ENCODE results near the gene FRS3. TPM values are rescaled to one million over a fixed set of nuclear protein-coding genes. Genes with fewer than 3 reads are reported as not detected.

Gene FRS3
- total and polyA plus RNA-seq, 2 experiments from 2014 or later = 1.3 to 3.3 TPM

DNA sequence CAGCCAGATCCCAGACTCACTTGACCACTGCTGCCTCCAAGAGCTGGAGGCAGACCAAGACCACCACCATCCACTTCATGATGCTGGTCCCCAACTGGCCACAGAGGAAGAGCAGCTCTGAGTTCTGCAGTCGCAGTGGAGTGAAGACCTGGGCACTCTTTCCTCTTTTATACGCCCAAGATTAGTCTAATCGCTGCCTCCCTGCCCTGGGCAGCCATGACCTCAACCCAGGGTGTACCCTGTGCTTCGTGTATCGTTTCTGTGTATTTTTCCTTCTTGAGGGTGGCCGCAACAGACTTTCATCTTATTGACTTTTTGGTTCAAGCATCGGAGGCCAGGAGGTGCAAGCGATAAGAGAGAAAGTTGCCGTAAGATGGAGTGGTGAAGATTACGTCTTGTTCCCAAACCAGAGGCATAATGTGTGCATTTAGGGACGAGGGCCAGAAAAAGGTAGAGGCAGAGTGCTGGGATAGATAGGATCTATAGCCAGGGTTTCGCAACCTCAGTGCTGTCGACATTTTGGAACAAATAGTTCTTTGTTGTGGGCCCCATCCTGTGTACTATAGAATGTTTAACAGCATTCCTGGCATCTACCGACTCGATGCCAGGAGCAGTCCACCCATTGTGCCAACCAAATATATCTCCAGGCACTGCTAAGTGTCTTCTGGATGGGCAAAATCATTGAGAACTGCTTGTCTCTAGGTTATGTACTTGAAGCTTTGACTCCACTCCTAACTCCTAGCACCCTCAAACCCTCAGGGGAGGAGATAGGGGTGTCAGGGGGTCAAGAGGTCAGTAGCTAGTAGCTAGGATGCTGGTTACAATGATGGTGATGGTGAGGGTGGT is 32.2 kb downstream of the FRS3 start, which contains the start of gene PGC:
PGC (minus strand) TSS at position 142 of the 846 bp plus-strand sequence; CDS start at position 79, 63 bp downstream.
- peaks cover 7% of the 10 kb centered on the region for H3K27me3 Mint-ChIP-seq (ENCODE audit: insufficient read depth, low read depth, poor library complexity)
- H4K20me1 ChIP-seq (replicated peaks; ENCODE audit: insufficient read depth) = no peaks in the 10 kb centered on the region
- ATAC-seq (no peak), DNase-seq (ENCODE audit: low spot score) (no peak)
- no peaks in the 10 kb centered on the region for H3K27me3 ChIP-seq (ENCODE audit: insufficient read depth)
- no peak within 1 kb of the TSS for H3K4me2 ChIP-seq
- H3K4me1 ChIP-seq (ENCODE audit: insufficient read depth) = no peaks in the 10 kb centered on the region
- no peak within 1 kb of the TSS for H3K4me3 ChIP-seq
- H3K79me2 ChIP-seq (replicated peaks; ENCODE audit: insufficient read depth) = no peaks in the 10 kb centered on the region
- TF ChIP-seq ZNF114 (CRISPR knock-in tag; IDR thresholded peaks at IDR 0.05) = no peak
- TF ChIP-seq, protein P1, sequence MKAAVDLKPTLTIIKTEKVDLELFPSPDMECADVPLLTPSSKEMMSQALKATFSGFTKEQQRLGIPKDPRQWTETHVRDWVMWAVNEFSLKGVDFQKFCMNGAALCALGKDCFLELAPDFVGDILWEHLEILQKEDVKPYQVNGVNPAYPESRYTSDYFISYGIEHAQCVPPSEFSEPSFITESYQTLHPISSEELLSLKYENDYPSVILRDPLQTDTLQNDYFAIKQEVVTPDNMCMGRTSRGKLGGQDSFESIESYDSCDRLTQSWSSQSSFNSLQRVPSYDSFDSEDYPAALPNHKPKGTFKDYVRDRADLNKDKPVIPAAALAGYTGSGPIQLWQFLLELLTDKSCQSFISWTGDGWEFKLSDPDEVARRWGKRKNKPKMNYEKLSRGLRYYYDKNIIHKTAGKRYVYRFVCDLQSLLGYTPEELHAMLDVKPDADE (IDR thresholded peaks at IDR 0.05) = no peak
- TF ChIP-seq JUNB (IDR thresholded peaks at IDR 0.05; ENCODE audit: unreplicated experiment) = no peak
- TF ChIP-seq, protein P2, sequence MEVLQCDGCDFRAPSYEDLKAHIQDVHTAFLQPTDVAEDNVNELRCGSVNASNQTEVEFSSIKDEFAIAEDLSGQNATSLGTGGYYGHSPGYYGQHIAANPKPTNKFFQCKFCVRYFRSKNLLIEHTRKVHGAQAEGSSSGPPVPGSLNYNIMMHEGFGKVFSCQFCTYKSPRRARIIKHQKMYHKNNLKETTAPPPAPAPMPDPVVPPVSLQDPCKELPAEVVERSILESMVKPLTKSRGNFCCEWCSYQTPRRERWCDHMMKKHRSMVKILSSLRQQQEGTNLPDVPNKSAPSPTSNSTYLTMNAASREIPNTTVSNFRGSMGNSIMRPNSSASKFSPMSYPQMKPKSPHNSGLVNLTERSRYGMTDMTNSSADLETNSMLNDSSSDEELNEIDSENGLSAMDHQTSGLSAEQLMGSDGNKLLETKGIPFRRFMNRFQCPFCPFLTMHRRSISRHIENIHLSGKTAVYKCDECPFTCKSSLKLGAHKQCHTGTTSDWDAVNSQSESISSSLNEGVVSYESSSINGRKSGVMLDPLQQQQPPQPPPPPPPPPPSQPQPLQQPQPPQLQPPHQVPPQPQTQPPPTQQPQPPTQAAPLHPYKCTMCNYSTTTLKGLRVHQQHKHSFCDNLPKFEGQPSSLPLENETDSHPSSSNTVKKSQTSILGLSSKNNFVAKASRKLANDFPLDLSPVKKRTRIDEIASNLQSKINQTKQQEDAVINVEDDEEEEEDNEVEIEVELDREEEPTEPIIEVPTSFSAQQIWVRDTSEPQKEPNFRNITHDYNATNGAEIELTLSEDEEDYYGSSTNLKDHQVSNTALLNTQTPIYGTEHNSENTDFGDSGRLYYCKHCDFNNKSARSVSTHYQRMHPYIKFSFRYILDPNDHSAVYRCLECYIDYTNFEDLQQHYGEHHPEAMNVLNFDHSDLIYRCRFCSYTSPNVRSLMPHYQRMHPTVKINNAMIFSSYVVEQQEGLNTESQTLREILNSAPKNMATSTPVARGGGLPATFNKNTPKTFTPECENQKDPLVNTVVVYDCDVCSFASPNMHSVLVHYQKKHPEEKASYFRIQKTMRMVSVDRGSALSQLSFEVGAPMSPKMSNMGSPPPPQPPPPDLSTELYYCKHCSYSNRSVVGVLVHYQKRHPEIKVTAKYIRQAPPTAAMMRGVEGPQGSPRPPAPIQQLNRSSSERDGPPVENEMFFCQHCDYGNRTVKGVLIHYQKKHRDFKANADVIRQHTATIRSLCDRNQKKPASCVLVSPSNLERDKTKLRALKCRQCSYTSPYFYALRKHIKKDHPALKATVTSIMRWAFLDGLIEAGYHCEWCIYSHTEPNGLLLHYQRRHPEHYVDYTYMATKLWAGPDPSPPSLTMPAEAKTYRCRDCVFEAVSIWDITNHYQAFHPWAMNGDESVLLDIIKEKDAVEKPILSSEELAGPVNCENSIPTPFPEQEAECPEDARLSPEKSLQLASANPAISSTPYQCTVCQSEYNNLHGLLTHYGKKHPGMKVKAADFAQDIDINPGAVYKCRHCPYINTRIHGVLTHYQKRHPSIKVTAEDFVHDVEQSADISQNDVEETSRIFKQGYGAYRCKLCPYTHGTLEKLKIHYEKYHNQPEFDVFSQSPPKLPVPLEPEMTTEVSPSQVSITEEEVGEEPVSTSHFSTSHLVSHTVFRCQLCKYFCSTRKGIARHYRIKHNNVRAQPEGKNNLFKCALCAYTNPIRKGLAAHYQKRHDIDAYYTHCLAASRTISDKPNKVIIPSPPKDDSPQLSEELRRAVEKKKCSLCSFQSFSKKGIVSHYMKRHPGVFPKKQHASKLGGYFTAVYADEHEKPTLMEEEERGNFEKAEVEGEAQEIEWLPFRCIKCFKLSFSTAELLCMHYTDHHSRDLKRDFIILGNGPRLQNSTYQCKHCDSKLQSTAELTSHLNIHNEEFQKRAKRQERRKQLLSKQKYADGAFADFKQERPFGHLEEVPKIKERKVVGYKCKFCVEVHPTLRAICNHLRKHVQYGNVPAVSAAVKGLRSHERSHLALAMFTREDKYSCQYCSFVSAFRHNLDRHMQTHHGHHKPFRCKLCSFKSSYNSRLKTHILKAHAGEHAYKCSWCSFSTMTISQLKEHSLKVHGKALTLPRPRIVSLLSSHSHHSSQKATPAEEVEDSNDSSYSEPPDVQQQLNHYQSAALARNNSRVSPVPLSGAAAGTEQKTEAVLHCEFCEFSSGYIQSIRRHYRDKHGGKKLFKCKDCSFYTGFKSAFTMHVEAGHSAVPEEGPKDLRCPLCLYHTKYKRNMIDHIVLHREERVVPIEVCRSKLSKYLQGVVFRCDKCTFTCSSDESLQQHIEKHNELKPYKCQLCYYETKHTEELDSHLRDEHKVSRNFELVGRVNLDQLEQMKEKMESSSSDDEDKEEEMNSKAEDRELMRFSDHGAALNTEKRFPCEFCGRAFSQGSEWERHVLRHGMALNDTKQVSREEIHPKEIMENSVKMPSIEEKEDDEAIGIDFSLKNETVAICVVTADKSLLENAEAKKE (CRISPR knock-in tag; IDR thresholded peaks at IDR 0.05) = no peak
- TF ChIP-seq, protein P3, sequence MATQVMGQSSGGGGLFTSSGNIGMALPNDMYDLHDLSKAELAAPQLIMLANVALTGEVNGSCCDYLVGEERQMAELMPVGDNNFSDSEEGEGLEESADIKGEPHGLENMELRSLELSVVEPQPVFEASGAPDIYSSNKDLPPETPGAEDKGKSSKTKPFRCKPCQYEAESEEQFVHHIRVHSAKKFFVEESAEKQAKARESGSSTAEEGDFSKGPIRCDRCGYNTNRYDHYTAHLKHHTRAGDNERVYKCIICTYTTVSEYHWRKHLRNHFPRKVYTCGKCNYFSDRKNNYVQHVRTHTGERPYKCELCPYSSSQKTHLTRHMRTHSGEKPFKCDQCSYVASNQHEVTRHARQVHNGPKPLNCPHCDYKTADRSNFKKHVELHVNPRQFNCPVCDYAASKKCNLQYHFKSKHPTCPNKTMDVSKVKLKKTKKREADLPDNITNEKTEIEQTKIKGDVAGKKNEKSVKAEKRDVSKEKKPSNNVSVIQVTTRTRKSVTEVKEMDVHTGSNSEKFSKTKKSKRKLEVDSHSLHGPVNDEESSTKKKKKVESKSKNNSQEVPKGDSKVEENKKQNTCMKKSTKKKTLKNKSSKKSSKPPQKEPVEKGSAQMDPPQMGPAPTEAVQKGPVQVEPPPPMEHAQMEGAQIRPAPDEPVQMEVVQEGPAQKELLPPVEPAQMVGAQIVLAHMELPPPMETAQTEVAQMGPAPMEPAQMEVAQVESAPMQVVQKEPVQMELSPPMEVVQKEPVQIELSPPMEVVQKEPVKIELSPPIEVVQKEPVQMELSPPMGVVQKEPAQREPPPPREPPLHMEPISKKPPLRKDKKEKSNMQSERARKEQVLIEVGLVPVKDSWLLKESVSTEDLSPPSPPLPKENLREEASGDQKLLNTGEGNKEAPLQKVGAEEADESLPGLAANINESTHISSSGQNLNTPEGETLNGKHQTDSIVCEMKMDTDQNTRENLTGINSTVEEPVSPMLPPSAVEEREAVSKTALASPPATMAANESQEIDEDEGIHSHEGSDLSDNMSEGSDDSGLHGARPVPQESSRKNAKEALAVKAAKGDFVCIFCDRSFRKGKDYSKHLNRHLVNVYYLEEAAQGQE (IDR thresholded peaks at IDR 0.05; ENCODE audit: unreplicated experiment) = no peak
- TF ChIP-seq EZH2 (IDR thresholded peaks at IDR 0.05; ENCODE audit: low read depth, unreplicated experiment) = no peak
- TF ChIP-seq, protein P4, sequence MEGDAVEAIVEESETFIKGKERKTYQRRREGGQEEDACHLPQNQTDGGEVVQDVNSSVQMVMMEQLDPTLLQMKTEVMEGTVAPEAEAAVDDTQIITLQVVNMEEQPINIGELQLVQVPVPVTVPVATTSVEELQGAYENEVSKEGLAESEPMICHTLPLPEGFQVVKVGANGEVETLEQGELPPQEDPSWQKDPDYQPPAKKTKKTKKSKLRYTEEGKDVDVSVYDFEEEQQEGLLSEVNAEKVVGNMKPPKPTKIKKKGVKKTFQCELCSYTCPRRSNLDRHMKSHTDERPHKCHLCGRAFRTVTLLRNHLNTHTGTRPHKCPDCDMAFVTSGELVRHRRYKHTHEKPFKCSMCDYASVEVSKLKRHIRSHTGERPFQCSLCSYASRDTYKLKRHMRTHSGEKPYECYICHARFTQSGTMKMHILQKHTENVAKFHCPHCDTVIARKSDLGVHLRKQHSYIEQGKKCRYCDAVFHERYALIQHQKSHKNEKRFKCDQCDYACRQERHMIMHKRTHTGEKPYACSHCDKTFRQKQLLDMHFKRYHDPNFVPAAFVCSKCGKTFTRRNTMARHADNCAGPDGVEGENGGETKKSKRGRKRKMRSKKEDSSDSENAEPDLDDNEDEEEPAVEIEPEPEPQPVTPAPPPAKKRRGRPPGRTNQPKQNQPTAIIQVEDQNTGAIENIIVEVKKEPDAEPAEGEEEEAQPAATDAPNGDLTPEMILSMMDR (conservative IDR thresholded peaks at IDR 0.05; ENCODE audit: low read depth in 2 of 2) = no peak
- no peak for TF ChIP-seq STAT1 (IDR thresholded peaks at IDR 0.05; ENCODE audit: unreplicated experiment)
- no peak for TF ChIP-seq NANOG (IDR thresholded peaks at IDR 0.05; ENCODE audit: borderline replicate concordance)
- no peak within 1 kb of the TSS for H3K27ac Mint-ChIP-seq
- H3K36me3 ChIP-seq (ENCODE audit: insufficient read depth) = no peaks in the 10 kb centered on the region
- H3K4me1 Mint-ChIP-seq = no peaks in the 10 kb centered on the region
- H3K27ac ChIP-seq (ENCODE audit: low read depth) = no peak within 1 kb of the TSS
- no peak within 1 kb of the TSS for H3K4me3 Mint-ChIP-seq
- H3K36me3 Mint-ChIP-seq (ENCODE audit: low read depth) = no peaks in the 10 kb centered on the region
- no peak within 1 kb of the TSS; the same call in 1 of the 2 replicates for H2AFZ ChIP-seq
- H3F3A ChIP-seq (replicated peaks; ENCODE audit: low read depth) = no peaks in the 10 kb centered on the region
- no peaks in the 10 kb centered on the region for H3K9me2 ChIP-seq (ENCODE audit: insufficient read depth)
- no peaks in the 10 kb centered on the region for H3K9me3 Mint-ChIP-seq

Data from GM23338 (cell line).